AML-193 (cell line): ENCODE results near the gene IGF1R.

Experiments
- DNase-seq, 2 experiments: peaks; one replicate each; lab custom pipeline; 2025; lab: John Stamatoyannopoulos, UW

IGF1R gene

GRCh38 chr15:98648654-98649471 is 524 bp downstream of the IGF1R start:
- DNase-seq, result peak; percentile 17 to 24

GRCh38 chr15:98649472-98650416 is 1.4 kb downstream of the IGF1R start:
- DNase-seq, result no peak

- no peak for DNase-seq
Measured at GRCh38 chr15:98650417-98651035, 2.2 kb downstream of the IGF1R start.

GRCh38 chr15:98651036-98651481 is 2.7 kb downstream of the IGF1R start:
- no peak for DNase-seq

- DNase-seq, result no peak
Measured at GRCh38 chr15:98651581-98652220, 3.4 kb downstream of the IGF1R start.

GRCh38 chr15:98653686-98654085 is 5.3 kb downstream of the IGF1R start:
- peak; percentile 40 to 42 for DNase-seq

GRCh38 chr15:98654790-98655360 is 6.5 kb downstream of the IGF1R start:
- no peak for DNase-seq

- no peak for DNase-seq
Measured at GRCh38 chr15:98655732-98656131, 7.4 kb downstream of the IGF1R start.

GRCh38 chr15:98657721-98658120 is 9.4 kb downstream of the IGF1R start:
- DNase-seq, result no peak

- peak; percentile 34 to 52 for DNase-seq
Measured at GRCh38 chr15:98658831-98659699, 10.7 kb downstream of the IGF1R start.

- no peak for DNase-seq
Measured at GRCh38 chr15:98660055-98660454, 11.7 kb downstream of the IGF1R start.

- no peak for DNase-seq
Measured at GRCh38 chr15:98663045-98663444, 14.7 kb downstream of the IGF1R start.

GRCh38 chr15:98663606-98664005 is 15.3 kb downstream of the IGF1R start:
- DNase-seq, result no peak

- DNase-seq, result no peak
Measured at GRCh38 chr15:98666441-98666840, 18.1 kb downstream of the IGF1R start.

- no peak for DNase-seq
Measured at GRCh38 chr15:98666841-98667240, 18.5 kb downstream of the IGF1R start.

- no peak for DNase-seq
Measured at GRCh38 chr15:98667521-98668179, 19.3 kb downstream of the IGF1R start.

GRCh38 chr15:98668566-98669308 is 20.4 kb downstream of the IGF1R start:
- no peak for DNase-seq

GRCh38 chr15:98669638-98670037 is 21.3 kb downstream of the IGF1R start:
- no peak for DNase-seq
